Measurements from ENCODE around the gene ITPKB. TPM values are rescaled to one million over a fixed set of nuclear protein-coding genes. Genes with fewer than 3 reads are reported as not detected.

ITPKB gene
- polyA plus RNA-seq, 1 of the 3 experiments (the other 2 are of a cell fraction): 2.4 TPM

DNA sequence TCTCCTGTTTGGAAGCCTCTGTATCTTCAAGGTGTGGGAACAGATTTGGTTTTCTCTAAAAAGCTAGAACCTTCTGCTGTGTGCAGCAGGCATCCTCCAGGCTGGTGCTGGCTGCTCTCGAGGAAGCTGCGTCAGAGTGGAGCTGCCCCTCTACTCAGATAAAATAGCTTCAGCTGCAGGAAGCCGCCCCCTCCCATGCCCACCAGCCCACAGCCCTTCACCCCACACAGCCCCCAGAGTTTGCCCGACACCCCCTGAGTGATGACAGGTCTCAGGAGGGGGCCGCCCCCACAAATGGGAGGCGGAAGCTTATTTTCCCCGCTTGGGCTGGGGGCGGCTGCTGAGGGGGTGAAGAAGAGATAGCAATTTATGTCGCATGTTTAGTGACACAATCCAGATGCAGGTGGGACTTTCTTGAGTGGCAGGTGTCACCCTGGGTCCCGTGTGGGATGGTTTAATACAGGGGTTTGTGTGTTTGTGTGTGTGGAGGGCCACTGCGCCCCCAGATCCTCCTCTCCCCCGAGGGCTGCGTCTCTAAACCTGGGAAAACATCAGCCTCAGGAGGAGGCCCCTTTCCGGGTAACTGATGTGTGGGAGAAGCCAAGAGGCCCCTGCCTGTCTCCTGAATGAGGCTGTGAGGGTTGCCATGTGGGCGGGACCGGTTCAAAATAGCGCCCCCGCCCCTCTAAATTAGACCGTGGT is 135.1 kb downstream of the ITPKB start:
- Histone ChIP-seq H3F3A (replicated peaks; ENCODE audit: insufficient read depth) (no peaks in the 10 kb centered on the region), H3K27ac (ENCODE audit: low read depth in 2 of 2, low read length in 1 of 2) (no peak overlapping the region), H3K79me2 (ENCODE audit: insufficient read depth) (no peaks in the 10 kb centered on the region), H3K9ac (no peak overlapping the region), H3K27me3 (ENCODE audit: insufficient read depth) (no peaks in the 10 kb centered on the region), H3K4me1 (ENCODE audit: control insufficient read depth in 1 of 2, insufficient read depth in 2 of 2, low read depth in 1 of 2, low read length in 1 of 2) (peaks cover 0 to 6% of the 10 kb centered on the region in 2 experiments; a peak in 1 of 4 replicates), H3K4me3 (ENCODE audit: low read depth in 2 of 2, low read length in 1 of 2) (no peak overlapping the region), H4K20me1 (ENCODE audit: insufficient read depth) (no peaks in the 10 kb centered on the region), H3K9me3 (no peaks in the 10 kb centered on the region), H2AFZ (ENCODE audit: low read depth) (no peak overlapping the region), H3K4me2 (no peak overlapping the region), H3K9me2 (no peaks in the 10 kb centered on the region), H3K36me3 (replicated peaks in 1 of 2; ENCODE audit: control insufficient read depth in 1 of 2, insufficient read depth in 2 of 2, low read length in 1 of 2) (no peaks in the 10 kb centered on the region)
- no peak for DNase-seq
- ChIA-PET POLR2A (no interaction called here), CTCF (interaction anchor here (0.7 to 6.5 kb wide), 6 partner anchors 22 to 181 kb away, joined by 3 to 70 read pairs (median 4); partner anchors contain the start of gene STUM)
- WGBS (ENCODE audit: low lambda C conversion rate): 63% methylated on average over 16 of the region's 19 CpGs
- no peak for TF ChIP-seq TCF12 (IDR thresholded peaks at IDR 0.05)

DNA sequence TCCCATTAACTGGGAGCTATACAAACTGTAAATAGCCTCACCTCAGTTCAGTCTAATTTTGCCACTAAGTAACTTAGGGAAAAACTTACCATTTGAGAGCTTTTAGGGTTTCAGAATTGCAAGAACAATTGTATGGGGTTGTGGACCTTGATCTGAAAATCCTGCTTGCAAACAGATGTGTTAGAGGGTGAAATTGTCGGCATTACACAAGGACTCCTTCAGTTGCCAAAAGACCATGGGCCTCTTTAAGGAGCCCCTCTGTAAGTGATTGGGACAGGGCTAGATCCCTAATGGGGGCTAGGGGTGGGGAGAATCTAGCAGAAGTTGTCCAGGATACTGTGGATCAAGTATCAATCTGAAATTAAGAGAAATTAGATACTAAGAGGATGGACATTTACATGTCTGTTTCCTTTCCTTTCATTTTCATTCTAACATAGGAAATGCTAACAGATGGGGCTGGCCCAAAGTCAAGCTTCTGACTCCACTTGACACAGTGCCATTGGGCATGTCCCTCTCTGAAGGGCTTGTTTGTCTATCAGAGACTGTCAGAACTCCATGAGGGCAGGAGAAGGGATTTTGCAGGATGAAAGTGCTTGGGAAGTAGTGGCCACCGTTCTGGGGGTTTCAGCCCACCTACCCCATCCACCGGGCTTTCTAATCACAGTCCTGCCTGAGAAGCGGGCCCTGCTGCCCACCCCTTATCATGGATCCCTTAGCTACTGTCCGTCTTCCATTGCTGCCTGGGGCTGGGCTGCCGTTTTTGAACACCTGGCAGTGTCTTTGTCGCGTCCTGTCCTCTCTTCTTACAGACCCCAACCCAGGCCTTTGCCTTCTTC is 135.8 kb downstream of the ITPKB start:
- Histone ChIP-seq H3F3A (replicated peaks; ENCODE audit: insufficient read depth) (no peaks in the 10 kb centered on the region), H3K4me1 (ENCODE audit: control insufficient read depth in 1 of 2, insufficient read depth in 2 of 2, low read depth in 1 of 2, low read length in 1 of 2) (peaks cover 0 to 6% of the 10 kb centered on the region in 2 experiments; a peak in 1 of 4 replicates), H3K27ac (ENCODE audit: low read depth in 2 of 2, low read length in 1 of 2) (no peak overlapping the region), H3K4me3 (ENCODE audit: low read depth in 2 of 2, low read length in 1 of 2) (no peak overlapping the region), H3K9ac (no peak overlapping the region), H3K27me3 (ENCODE audit: insufficient read depth) (no peaks in the 10 kb centered on the region; the same call in 1 of the 2 replicates), H4K20me1 (ENCODE audit: insufficient read depth) (no peaks in the 10 kb centered on the region), H3K36me3 (replicated peaks in 1 of 2; ENCODE audit: control insufficient read depth in 1 of 2, insufficient read depth in 2 of 2, low read length in 1 of 2) (no peaks in the 10 kb centered on the region), H3K79me2 (ENCODE audit: insufficient read depth) (no peaks in the 10 kb centered on the region), H3K4me2 (no peak overlapping the region), H3K9me3 (no peaks in the 10 kb centered on the region), H3K9me2 (no peaks in the 10 kb centered on the region), H2AFZ (ENCODE audit: low read depth) (no peak overlapping the region)
- ChIA-PET CTCF (interaction anchor here (0.7 to 6.1 kb wide), 4 partner anchors 30 to 265 kb away, joined by 3 to 49 read pairs (median 4); partner anchors contain the start of gene STUM), POLR2A (no interaction called here)
- WGBS (ENCODE audit: low lambda C conversion rate): 64% methylated on average over 8 of the region's 8 CpGs
- TF ChIP-seq EZH2phosphoT487 (IDR thresholded peaks at IDR 0.05; ENCODE audit: borderline replicate concordance, low read depth): no peak
- TF ChIP-seq, protein P1, sequence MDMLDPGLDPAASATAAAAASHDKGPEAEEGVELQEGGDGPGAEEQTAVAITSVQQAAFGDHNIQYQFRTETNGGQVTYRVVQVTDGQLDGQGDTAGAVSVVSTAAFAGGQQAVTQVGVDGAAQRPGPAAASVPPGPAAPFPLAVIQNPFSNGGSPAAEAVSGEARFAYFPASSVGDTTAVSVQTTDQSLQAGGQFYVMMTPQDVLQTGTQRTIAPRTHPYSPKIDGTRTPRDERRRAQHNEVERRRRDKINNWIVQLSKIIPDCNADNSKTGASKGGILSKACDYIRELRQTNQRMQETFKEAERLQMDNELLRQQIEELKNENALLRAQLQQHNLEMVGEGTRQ (IDR thresholded peaks at IDR 0.05; ENCODE audit: borderline replicate concordance, low read depth, low read length): no peak
- no peak for TF ChIP-seq FOSL2 (IDR thresholded peaks at IDR 0.05; ENCODE audit: borderline replicate concordance, low read depth)
- TF ChIP-seq, protein P2, sequence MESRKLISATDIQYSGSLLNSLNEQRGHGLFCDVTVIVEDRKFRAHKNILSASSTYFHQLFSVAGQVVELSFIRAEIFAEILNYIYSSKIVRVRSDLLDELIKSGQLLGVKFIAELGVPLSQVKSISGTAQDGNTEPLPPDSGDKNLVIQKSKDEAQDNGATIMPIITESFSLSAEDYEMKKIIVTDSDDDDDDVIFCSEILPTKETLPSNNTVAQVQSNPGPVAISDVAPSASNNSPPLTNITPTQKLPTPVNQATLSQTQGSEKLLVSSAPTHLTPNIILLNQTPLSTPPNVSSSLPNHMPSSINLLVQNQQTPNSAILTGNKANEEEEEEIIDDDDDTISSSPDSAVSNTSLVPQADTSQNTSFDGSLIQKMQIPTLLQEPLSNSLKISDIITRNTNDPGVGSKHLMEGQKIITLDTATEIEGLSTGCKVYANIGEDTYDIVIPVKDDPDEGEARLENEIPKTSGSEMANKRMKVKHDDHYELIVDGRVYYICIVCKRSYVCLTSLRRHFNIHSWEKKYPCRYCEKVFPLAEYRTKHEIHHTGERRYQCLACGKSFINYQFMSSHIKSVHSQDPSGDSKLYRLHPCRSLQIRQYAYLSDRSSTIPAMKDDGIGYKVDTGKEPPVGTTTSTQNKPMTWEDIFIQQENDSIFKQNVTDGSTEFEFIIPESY (IDR thresholded peaks at IDR 0.05; ENCODE audit: borderline replicate concordance, low read depth): no peak
- TF ChIP-seq FOXJ3 (CRISPR knock-in tag; IDR thresholded peaks at IDR 0.05): no peak
- no peak for TF ChIP-seq GABPA (IDR thresholded peaks at IDR 0.05; ENCODE audit: low read depth)
- no peak for TF ChIP-seq RFX5 (IDR thresholded peaks at IDR 0.05; ENCODE audit: low read length)
- no peak for TF ChIP-seq FOXM1 (IDR thresholded peaks at IDR 0.05; ENCODE audit: low read depth)
- TF ChIP-seq, protein P3, sequence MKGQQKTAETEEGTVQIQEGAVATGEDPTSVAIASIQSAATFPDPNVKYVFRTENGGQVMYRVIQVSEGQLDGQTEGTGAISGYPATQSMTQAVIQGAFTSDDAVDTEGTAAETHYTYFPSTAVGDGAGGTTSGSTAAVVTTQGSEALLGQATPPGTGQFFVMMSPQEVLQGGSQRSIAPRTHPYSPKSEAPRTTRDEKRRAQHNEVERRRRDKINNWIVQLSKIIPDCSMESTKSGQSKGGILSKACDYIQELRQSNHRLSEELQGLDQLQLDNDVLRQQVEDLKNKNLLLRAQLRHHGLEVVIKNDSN (IDR thresholded peaks at IDR 0.05; ENCODE audit: borderline replicate concordance, low read depth): no peak
- TF ChIP-seq JUND (IDR thresholded peaks at IDR 0.05): no peak
- no peak for TF ChIP-seq RCOR1 (IDR thresholded peaks at IDR 0.05; ENCODE audit: low read length)
- TF ChIP-seq, protein P4, sequence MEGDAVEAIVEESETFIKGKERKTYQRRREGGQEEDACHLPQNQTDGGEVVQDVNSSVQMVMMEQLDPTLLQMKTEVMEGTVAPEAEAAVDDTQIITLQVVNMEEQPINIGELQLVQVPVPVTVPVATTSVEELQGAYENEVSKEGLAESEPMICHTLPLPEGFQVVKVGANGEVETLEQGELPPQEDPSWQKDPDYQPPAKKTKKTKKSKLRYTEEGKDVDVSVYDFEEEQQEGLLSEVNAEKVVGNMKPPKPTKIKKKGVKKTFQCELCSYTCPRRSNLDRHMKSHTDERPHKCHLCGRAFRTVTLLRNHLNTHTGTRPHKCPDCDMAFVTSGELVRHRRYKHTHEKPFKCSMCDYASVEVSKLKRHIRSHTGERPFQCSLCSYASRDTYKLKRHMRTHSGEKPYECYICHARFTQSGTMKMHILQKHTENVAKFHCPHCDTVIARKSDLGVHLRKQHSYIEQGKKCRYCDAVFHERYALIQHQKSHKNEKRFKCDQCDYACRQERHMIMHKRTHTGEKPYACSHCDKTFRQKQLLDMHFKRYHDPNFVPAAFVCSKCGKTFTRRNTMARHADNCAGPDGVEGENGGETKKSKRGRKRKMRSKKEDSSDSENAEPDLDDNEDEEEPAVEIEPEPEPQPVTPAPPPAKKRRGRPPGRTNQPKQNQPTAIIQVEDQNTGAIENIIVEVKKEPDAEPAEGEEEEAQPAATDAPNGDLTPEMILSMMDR (IDR thresholded peaks at IDR 0.05): no peak
- no peak for TF ChIP-seq MEF2A (IDR thresholded peaks at IDR 0.05; ENCODE audit: borderline replicate concordance, low read depth)
- no peak for TF ChIP-seq SIN3A (IDR thresholded peaks at IDR 0.05; ENCODE audit: borderline replicate concordance, low read depth, low read length)
- no peak for TF ChIP-seq NFIC (IDR thresholded peaks at IDR 0.05; ENCODE audit: borderline replicate concordance)
- no peak for TF ChIP-seq RXRA (IDR thresholded peaks at IDR 0.05; ENCODE audit: borderline replicate concordance, low read depth)
- TF ChIP-seq, protein P5, sequence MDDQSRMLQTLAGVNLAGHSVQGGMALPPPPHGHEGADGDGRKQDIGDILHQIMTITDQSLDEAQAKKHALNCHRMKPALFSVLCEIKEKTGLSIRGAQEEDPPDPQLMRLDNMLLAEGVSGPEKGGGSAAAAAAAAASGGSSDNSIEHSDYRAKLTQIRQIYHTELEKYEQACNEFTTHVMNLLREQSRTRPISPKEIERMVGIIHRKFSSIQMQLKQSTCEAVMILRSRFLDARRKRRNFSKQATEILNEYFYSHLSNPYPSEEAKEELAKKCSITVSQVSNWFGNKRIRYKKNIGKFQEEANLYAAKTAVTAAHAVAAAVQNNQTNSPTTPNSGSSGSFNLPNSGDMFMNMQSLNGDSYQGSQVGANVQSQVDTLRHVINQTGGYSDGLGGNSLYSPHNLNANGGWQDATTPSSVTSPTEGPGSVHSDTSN (IDR thresholded peaks at IDR 0.05): no peak
- TF ChIP-seq MXI1 (IDR thresholded peaks at IDR 0.05; ENCODE audit: low read depth, low read length): no peak
- DNase-seq: no peak
